ENCODE results near the gene ALPK3.

DNA sequence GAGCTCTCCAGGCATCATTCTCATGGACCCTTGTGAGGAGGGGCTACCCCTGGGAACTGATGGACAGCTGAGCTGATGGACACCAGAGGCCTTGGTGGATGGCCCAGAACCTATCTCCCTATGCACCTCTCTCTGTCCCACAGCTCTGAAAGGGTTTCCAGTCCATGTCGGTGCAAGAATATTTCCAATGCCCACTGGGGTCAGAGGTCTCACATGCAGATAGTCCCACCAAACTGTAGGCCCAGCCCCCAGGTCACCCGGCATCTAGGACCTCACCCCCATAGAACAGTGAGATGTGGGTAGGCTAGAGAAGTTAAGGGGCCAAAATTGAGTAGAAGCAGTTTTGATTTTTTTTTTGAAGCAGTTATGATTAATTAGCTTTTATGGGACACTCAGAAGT lies 2.6 kb downstream of the ALPK3 start:
- TF ChIP-seq, protein P1, sequence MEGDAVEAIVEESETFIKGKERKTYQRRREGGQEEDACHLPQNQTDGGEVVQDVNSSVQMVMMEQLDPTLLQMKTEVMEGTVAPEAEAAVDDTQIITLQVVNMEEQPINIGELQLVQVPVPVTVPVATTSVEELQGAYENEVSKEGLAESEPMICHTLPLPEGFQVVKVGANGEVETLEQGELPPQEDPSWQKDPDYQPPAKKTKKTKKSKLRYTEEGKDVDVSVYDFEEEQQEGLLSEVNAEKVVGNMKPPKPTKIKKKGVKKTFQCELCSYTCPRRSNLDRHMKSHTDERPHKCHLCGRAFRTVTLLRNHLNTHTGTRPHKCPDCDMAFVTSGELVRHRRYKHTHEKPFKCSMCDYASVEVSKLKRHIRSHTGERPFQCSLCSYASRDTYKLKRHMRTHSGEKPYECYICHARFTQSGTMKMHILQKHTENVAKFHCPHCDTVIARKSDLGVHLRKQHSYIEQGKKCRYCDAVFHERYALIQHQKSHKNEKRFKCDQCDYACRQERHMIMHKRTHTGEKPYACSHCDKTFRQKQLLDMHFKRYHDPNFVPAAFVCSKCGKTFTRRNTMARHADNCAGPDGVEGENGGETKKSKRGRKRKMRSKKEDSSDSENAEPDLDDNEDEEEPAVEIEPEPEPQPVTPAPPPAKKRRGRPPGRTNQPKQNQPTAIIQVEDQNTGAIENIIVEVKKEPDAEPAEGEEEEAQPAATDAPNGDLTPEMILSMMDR (IDR thresholded peaks at IDR 0.05), result no peak
- TF ChIP-seq POLR2A (IDR thresholded peaks at IDR 0.05), result no peak
